B cell (primary cell): ENCODE results near the gene RERE. TPM values are rescaled to one million over a fixed set of nuclear protein-coding genes. Genes with fewer than 3 reads are reported as not detected.

Experiments
- ATAC-seq: fragments of 200-7000 bp; cut with Tn5 transposase; one replicate; pipeline ENCODE4 v1.10.0; 2021; ENCODE audit warnings: low read depth, mild to moderate bottlenecking, moderate number of reproducible peaks, moderate library complexity
- CTCF ChIA-PET: fragments of 350-600 bp; sonication (Branson Sonifier 250); formaldehyde crosslinking; loops from one replicate; lab custom pipeline; 2021; ENCODE audit warnings: antibody characterized with exemption, inconsistent platforms; lab: Charles Lee
- POLR2A ChIA-PET: fragments of 350-600 bp; sonication (Branson Sonifier 250); formaldehyde crosslinking; loops from one replicate; lab custom pipeline; 2021; ENCODE audit warnings: antibody characterized with exemption; lab: Charles Lee
- DNase-seq: peaks from one replicate; pipeline ENCODE4 v3.0.0; 2013
- H2AFZ ChIP-seq: 2 replicates; pipeline ENCODE4 v1.6.1; 2012; ENCODE audit warnings: mild to moderate bottlenecking, low read depth, low read length; ENCODE audit not compliant: insufficient read depth, poor library complexity, severe bottlenecking
- H3K27ac ChIP-seq, 2 donors: 1 replicate in 1 of 2; 2 replicates in 1 of 2; pipeline ENCODE4 v1.5.1; 2012 to 2013; ENCODE audit warnings: low read length in 2 of 2, mild to moderate bottlenecking in 2 of 2, moderate library complexity in 1 of 2
- H3K27me3 ChIP-seq, 4 experiments: fragments of 200-600 bp in 1 of 4; sonication (generic) in 1 of 4; replicated peaks in 1 of 4; 1 replicate in 2 of 4; 2 replicates in 2 of 4; pipeline versions ENCODE4 v1.6.1 to v1.7.0; 2013 to 2016; ENCODE audit warnings: low read length in 3 of 4, mild to moderate bottlenecking in 2 of 4, mixed read lengths in 1 of 4, moderate library complexity in 1 of 4; ENCODE audit not compliant: insufficient read depth in 4 of 4, control insufficient read depth in 3 of 4; ENCODE audit errors: control extremely low read depth in 1 of 4
- H3K36me3 ChIP-seq, 2 experiments: replicated peaks in 1 of 2; 1 replicate in 1 of 2; 2 replicates in 1 of 2; pipeline versions ENCODE4 v1.6.1 to v1.7.1; 2013; ENCODE audit warnings: low read length in 1 of 2; ENCODE audit not compliant: insufficient read depth in 2 of 2, control insufficient read depth in 1 of 2; ENCODE audit errors: control extremely low read depth in 1 of 2, extremely low read depth in 1 of 2
- H3K4me1 ChIP-seq, 2 donors: fragments of 200-600 bp in 1 of 2; sonication (generic) in 1 of 2; 1 replicate in 1 of 2; 2 replicates in 1 of 2; pipeline versions ENCODE4 v1.5.1 to v1.6.1; 2013 to 2017; ENCODE audit warnings: low read length in 2 of 2; ENCODE audit not compliant: control insufficient read depth in 2 of 2, insufficient read depth in 2 of 2
- H3K4me2 ChIP-seq: replicated peaks from 2 replicates; pipeline ENCODE3; 2012; ENCODE audit warnings: mild to moderate bottlenecking, low read depth, low read length; ENCODE audit not compliant: poor library complexity, severe bottlenecking
- H3K4me3 ChIP-seq, 5 experiments: fragments of 200-600 bp in 1 of 5; sonication (generic) in 1 of 5; 1 replicate in 3 of 5; 2 replicates in 2 of 5; pipeline versions ENCODE4 v1.5.1 to v1.7.0; 2011 to 2016; ENCODE audit warnings: low read length in 4 of 5, mild to moderate bottlenecking in 4 of 5, low read depth in 2 of 5, control low read depth in 1 of 5, moderate library complexity in 1 of 5; ENCODE audit not compliant: insufficient read depth in 1 of 5; ENCODE audit errors: control extremely low read depth in 1 of 5, extremely low read depth in 1 of 5
- H3K79me2 ChIP-seq: fragments of 200-600 bp; sonication (generic); one replicate; pipeline ENCODE4 v1.6.0; 2016; ENCODE audit warnings: low read length; ENCODE audit not compliant: control insufficient read depth, insufficient read depth
- H3K9ac ChIP-seq: fragments of 200-600 bp; sonication (generic); 2 replicates; pipeline ENCODE4 v1.6.1; 2017; ENCODE audit warnings: mild to moderate bottlenecking, low read length, moderate library complexity
- H3K9me3 ChIP-seq, 3 donors: one replicate each; pipeline versions ENCODE4 v1.6.1 to v1.7.1; 2013; ENCODE audit warnings: low read length in 2 of 3; ENCODE audit not compliant: control insufficient read depth in 2 of 3, insufficient read depth in 1 of 3; ENCODE audit errors: control extremely low read depth in 1 of 3
- H4K20me1 ChIP-seq: 2 replicates; pipeline ENCODE4 v1.6.0; 2012; ENCODE audit warnings: mild to moderate bottlenecking, low read length; ENCODE audit not compliant: insufficient read depth, control insufficient read depth, poor library complexity, severe bottlenecking
- H3K27ac Mint-ChIP-seq: one replicate; pipeline ENCODE4 v1.8.0; 2021; ENCODE audit warnings: mixed read lengths
- H3K27me3 Mint-ChIP-seq: one replicate; pipeline ENCODE4 v1.8.0; 2021; ENCODE audit warnings: mixed read lengths
- H3K4me1 Mint-ChIP-seq: one replicate; pipeline ENCODE4 v1.8.0; 2021; ENCODE audit warnings: mixed read lengths
- H3K4me3 Mint-ChIP-seq: one replicate; pipeline ENCODE4 v1.8.0; 2021; ENCODE audit warnings: mixed read lengths
- H3K9me3 Mint-ChIP-seq: one replicate; pipeline ENCODE4 v1.8.0; 2022; ENCODE audit warnings: mixed read lengths; ENCODE audit not compliant: insufficient read depth
- EZH2 ChIP-seq: IDR thresholded peaks from 2 replicates; pipeline ENCODE4 v1.6.1; 2012; ENCODE audit warnings: borderline replicate concordance, low read depth, mild to moderate bottlenecking, moderate library complexity, low read length; ENCODE audit not compliant: insufficient read depth, poor library complexity, severe bottlenecking
- WGBS: methylation state at CpG from one replicate; pipeline ENCODE4 v1.1.5; 2013; ENCODE audit warnings: missing lambda C conversion rate; ENCODE audit not compliant: insufficient coverage; 5-methylcytosine and 5-hydroxymethylcytosine counted together
- intact Hi-C: fragments of 100-400 bp; cut with micrococcal nuclease; formaldehyde crosslinking; loops from one replicate; pipeline ENCODE4 v1.10.0; 2022
- polyA plus RNA-seq: library from polyadenylated mRNA; depleted of rRNA; stranded (reverse); fragments of >200 nt; gene quantifications from 2 replicates; pipeline ENCODE4 v1.2.3, GENCODE V29; 2012
- total RNA-seq, 2 donors: library from RNA; stranded (reverse); fragments of 120-200 nt in 1 of 2; gene quantifications; 1 replicate in 1 of 2; 2 replicates in 1 of 2; pipeline versions ENCODE4 v1.2.3 to v1.2.4, GENCODE V29; 2013 to 2022
- TF ChIP-seq, protein P1 (sequence below): fragments of 200-600 bp; IDR thresholded peaks from one replicate; pipeline ENCODE4 v1.8.0; 2022; ENCODE audit warnings: antibody characterized with exemption, mild to moderate bottlenecking

RERE gene
- total and polyA plus RNA-seq, 2 donors (not counting 1 experiment from before 2014, with no cell fraction given): 27.3 to 132 TPM

GRCh38 chr1:8599646-8600212 is 217.7 kb downstream of the RERE start:
- POLR2A ChIA-PET: no interaction called here
- no peak for ATAC-seq

DNA sequence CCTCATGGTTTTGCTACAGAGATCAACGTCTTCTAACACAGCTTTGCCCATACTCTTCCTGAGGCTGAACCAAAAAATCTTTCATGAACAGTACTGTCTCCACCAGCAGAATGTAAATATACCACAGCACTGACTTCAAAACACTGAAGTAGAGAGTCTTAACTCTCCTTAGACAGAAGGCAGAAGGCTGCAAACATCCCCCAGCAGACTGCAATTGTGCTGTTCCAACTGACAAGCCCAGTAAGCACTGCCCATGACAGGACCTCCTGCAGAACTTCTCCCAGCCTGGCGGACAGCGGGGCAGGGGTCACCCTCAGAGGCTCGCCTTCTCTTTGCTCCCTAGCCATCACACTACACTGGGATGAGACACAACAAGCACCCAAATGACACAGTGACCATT is 218.7 kb downstream of the RERE start:
- Mint-ChIP-seq H3K4me1 (peaks cover 29% of the 10 kb centered on the region), H3K27ac (no peak overlapping the region), H3K4me3 (no peak overlapping the region), H3K27me3 (no peaks in the 10 kb centered on the region), H3K9me3 (no peaks in the 10 kb centered on the region)
- H3K4me1 ChIP-seq: peaks cover 19 to 29% of the 10 kb centered on the region in 2 donors
- 97% methylated on average over 4 of the region's 4 CpGs for WGBS
- peaks cover 0 to 4% of the 10 kb centered on the region in 2 experiments for H3K36me3 ChIP-seq
- ChIA-PET POLR2A (no interaction called here), CTCF (interaction anchor here (1.3 kb wide), 1 partner anchor 38 kb away, joined by 4 read pairs; no protein-coding TSS in a partner anchor)
- H3K9me3 ChIP-seq: no peaks in the 10 kb centered on the region
- no peak overlapping the region for H2AFZ ChIP-seq
- peaks cover 87% of the 10 kb centered on the region for H3K79me2 ChIP-seq
- intact Hi-C loops: no loop called here
- H3K4me3 ChIP-seq: no peak overlapping the region
- no peak overlapping the region for H3K27ac ChIP-seq
- H3K4me2 ChIP-seq: no peak overlapping the region
- peaks cover 18% of the 10 kb centered on the region for H4K20me1 ChIP-seq
- DNase-seq: no peak
- TF ChIP-seq EZH2: no peak
- TF ChIP-seq, protein P1, sequence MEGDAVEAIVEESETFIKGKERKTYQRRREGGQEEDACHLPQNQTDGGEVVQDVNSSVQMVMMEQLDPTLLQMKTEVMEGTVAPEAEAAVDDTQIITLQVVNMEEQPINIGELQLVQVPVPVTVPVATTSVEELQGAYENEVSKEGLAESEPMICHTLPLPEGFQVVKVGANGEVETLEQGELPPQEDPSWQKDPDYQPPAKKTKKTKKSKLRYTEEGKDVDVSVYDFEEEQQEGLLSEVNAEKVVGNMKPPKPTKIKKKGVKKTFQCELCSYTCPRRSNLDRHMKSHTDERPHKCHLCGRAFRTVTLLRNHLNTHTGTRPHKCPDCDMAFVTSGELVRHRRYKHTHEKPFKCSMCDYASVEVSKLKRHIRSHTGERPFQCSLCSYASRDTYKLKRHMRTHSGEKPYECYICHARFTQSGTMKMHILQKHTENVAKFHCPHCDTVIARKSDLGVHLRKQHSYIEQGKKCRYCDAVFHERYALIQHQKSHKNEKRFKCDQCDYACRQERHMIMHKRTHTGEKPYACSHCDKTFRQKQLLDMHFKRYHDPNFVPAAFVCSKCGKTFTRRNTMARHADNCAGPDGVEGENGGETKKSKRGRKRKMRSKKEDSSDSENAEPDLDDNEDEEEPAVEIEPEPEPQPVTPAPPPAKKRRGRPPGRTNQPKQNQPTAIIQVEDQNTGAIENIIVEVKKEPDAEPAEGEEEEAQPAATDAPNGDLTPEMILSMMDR: no peak
- H3K9ac ChIP-seq: no peak overlapping the region
- ATAC-seq: no peak
- no peaks in the 10 kb centered on the region for H3K27me3 ChIP-seq

More at GRCh38 chr1:8599646-8600212, 217.7 kb downstream of the RERE start:
- Histone ChIP-seq H3K27me3 (no peaks in the 10 kb centered on the region), H3K27ac (no peak overlapping the region), H3K9me3 (no peaks in the 10 kb centered on the region), H4K20me1 (peaks cover 18% of the 10 kb centered on the region), H3K9ac (no peak overlapping the region), H3K4me3 (no peak overlapping the region), H3K4me1 (peaks cover 27 to 36% of the 10 kb centered on the region in 2 donors), H3K4me2 (no peak overlapping the region), H2AFZ (no peak overlapping the region), H3K36me3 (peaks cover 0 to 4% of the 10 kb centered on the region in 2 experiments), H3K79me2 (peaks cover 84% of the 10 kb centered on the region)
- 100% methylated on average over 1 of the region's 6 CpGs for WGBS
- intact Hi-C loops: no loop called here
- CTCF ChIA-PET: interaction anchor here (0.6 kb wide), 1 partner anchor 268 kb away, joined by 4 read pairs; no protein-coding TSS in a partner anchor
- Mint-ChIP-seq H3K9me3 (no peaks in the 10 kb centered on the region), H3K27ac (no peak overlapping the region), H3K27me3 (no peaks in the 10 kb centered on the region), H3K4me3 (no peak overlapping the region), H3K4me1 (peaks cover 39% of the 10 kb centered on the region)
- no peak for TF ChIP-seq EZH2
- TF ChIP-seq, protein P1: no peak
- no peak for DNase-seq
